Nephron (organoid): Measurements from ENCODE around the gene RIMKLB.

Source experiments
- H3K27ac Mint-ChIP-seq, 3 experiments: 2 replicates each; pipeline ENCODE4 v1.8.0; 2020; ENCODE audit warnings: mixed read lengths in 3 of 3, mild to moderate bottlenecking in 2 of 3, moderate library complexity in 1 of 3
- H3K27me3 Mint-ChIP-seq: 2 replicates; pipeline ENCODE4 v1.8.0; 2021; ENCODE audit warnings: low read depth, mild to moderate bottlenecking, moderate library complexity, mixed read lengths
- H3K36me3 Mint-ChIP-seq: 2 replicates; pipeline ENCODE4 v1.8.0; 2020; ENCODE audit warnings: low read depth, mixed read lengths
- H3K4me1 Mint-ChIP-seq: 2 replicates; pipeline ENCODE4 v1.8.0; 2020; ENCODE audit warnings: mixed read lengths
- H3K4me3 Mint-ChIP-seq, 3 experiments: 2 replicates each; pipeline ENCODE4 v1.8.0; 2020; ENCODE audit warnings: mild to moderate bottlenecking in 3 of 3, mixed read lengths in 3 of 3, moderate library complexity in 2 of 3
- H3K9me3 Mint-ChIP-seq: 2 replicates; pipeline ENCODE4 v1.8.0; 2020; ENCODE audit warnings: mixed read lengths
- TF ChIP-seq, protein P1 (sequence below), 3 experiments: fragments of 200-600 bp; sonication (generic); IDR thresholded peaks; one replicate each; pipeline ENCODE4 v1.5.0; 2021; ENCODE audit warnings: antibody characterized with exemption in 3 of 3; ENCODE audit not compliant: unreplicated experiment in 3 of 3

The RIMKLB gene, protein sequence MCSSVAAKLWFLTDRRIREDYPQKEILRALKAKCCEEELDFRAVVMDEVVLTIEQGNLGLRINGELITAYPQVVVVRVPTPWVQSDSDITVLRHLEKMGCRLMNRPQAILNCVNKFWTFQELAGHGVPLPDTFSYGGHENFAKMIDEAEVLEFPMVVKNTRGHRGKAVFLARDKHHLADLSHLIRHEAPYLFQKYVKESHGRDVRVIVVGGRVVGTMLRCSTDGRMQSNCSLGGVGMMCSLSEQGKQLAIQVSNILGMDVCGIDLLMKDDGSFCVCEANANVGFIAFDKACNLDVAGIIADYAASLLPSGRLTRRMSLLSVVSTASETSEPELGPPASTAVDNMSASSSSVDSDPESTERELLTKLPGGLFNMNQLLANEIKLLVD

GRCh38 chr12:8697476-8698131 is at the start of gene RIMKLB:
Gene RIMKLB, plus strand, starts transcription at chr12:8697991. Its CDS starts 15,876 bp downstream, at chr12:8713867.
- H3K27me3 Mint-ChIP-seq = no peaks in the 10 kb centered on the region
- peak within 1 kb of the TSS; percentile 79 to 95 (median 92) for H3K4me3 Mint-ChIP-seq
- peak within 1 kb of the TSS; percentile 84 to 96 (median 87) for H3K27ac Mint-ChIP-seq
- H3K4me1 Mint-ChIP-seq = peaks cover 53% of the 10 kb centered on the region
- TF ChIP-seq, protein P1, sequence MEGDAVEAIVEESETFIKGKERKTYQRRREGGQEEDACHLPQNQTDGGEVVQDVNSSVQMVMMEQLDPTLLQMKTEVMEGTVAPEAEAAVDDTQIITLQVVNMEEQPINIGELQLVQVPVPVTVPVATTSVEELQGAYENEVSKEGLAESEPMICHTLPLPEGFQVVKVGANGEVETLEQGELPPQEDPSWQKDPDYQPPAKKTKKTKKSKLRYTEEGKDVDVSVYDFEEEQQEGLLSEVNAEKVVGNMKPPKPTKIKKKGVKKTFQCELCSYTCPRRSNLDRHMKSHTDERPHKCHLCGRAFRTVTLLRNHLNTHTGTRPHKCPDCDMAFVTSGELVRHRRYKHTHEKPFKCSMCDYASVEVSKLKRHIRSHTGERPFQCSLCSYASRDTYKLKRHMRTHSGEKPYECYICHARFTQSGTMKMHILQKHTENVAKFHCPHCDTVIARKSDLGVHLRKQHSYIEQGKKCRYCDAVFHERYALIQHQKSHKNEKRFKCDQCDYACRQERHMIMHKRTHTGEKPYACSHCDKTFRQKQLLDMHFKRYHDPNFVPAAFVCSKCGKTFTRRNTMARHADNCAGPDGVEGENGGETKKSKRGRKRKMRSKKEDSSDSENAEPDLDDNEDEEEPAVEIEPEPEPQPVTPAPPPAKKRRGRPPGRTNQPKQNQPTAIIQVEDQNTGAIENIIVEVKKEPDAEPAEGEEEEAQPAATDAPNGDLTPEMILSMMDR (IDR thresholded peaks at IDR 0.05; ENCODE audit: unreplicated experiment in 3 of 3) = no peak
- H3K9me3 Mint-ChIP-seq = no peaks in the 10 kb centered on the region
- peaks cover 4% of the 10 kb centered on the region for H3K36me3 Mint-ChIP-seq

DNA sequence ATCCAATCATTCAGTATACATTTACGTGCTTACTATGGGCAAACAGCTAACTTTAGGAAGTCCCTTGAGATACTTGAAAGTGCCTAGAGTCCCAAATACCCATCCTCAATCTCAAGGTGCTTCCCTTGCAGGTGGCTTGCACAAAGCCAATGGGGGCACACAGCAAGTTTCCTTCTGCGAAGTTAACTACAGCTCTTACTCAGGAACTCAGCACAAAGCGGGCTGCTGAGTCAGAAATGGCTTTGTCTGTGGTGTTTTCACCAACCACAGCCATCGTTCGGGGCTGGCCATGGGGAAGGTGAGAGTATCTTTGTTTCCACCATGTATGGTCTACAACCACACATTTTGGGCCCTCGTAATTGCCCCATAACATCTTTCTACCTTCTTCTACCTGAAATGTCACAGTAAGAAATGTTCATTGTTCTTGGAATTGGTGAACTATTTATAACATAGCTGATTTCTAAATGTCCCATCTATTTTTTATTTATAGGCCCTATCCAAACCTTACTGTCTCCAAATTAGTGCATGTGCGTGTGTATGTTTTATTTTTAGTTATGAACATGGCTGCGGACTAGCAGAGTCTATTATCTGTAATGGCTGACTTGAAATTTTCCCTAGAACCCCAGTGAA is 49.1 kb upstream of the RIMKLB start:
- Mint-ChIP-seq H3K9me3 (no peaks in the 10 kb centered on the region), H3K4me1 (no peaks in the 10 kb centered on the region), H3K36me3 (no peaks in the 10 kb centered on the region), H3K4me3 (no peak overlapping the region), H3K27me3 (no peaks in the 10 kb centered on the region), H3K27ac (no peak overlapping the region)
- TF ChIP-seq, protein P1 (IDR thresholded peaks at IDR 0.05; ENCODE audit: unreplicated experiment in 3 of 3) = no peak

DNA sequence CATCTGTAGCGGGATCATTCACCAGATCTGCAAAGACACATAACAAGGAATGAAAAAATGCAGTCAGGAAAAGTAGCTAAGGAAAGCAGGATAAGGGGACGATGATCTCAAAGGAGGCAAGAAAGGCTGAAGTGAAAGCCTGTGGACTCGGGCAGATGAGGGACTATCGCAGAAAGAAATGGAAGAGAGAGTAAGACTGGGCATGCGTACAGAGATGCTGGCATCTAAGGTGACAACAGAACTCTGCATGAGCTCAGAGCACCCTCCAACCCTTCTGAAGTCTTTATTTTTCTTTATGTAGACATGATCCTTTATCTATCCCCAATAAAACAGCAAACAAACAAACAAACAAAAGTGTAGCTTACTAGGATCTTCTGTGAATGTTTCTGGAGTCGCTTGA is 42.4 kb upstream of the RIMKLB start:
- H3K4me1 Mint-ChIP-seq = no peaks in the 10 kb centered on the region
- no peak overlapping the region for H3K4me3 Mint-ChIP-seq
- no peak overlapping the region for H3K27ac Mint-ChIP-seq
- no peaks in the 10 kb centered on the region for H3K9me3 Mint-ChIP-seq
- H3K36me3 Mint-ChIP-seq = no peaks in the 10 kb centered on the region
- TF ChIP-seq, protein P1 (IDR thresholded peaks at IDR 0.05; ENCODE audit: unreplicated experiment in 3 of 3) = no peak
- H3K27me3 Mint-ChIP-seq = peaks cover 5% of the 10 kb centered on the region

- no peaks in the 10 kb centered on the region for H3K36me3 Mint-ChIP-seq
- H3K4me3 Mint-ChIP-seq = no peak overlapping the region
- H3K4me1 Mint-ChIP-seq = no peaks in the 10 kb centered on the region
- peaks cover 5% of the 10 kb centered on the region for H3K27me3 Mint-ChIP-seq
- TF ChIP-seq, protein P1 (IDR thresholded peaks at IDR 0.05; ENCODE audit: unreplicated experiment in 3 of 3) = no peak
- H3K27ac Mint-ChIP-seq = no peak overlapping the region
- no peaks in the 10 kb centered on the region for H3K9me3 Mint-ChIP-seq
These were observed 39.4 kb upstream of the RIMKLB start for GRCh38 chr12:8658346-8658745.

- TF ChIP-seq, protein P1 (IDR thresholded peaks at IDR 0.05; ENCODE audit: unreplicated experiment in 3 of 3) = no peak
- Mint-ChIP-seq H3K36me3 (no peaks in the 10 kb centered on the region), H3K27me3 (no peaks in the 10 kb centered on the region), H3K27ac (no peak overlapping the region), H3K4me1 (peaks cover 4% of the 10 kb centered on the region), H3K4me3 (no peak overlapping the region), H3K9me3 (no peaks in the 10 kb centered on the region)
These were observed 36.8 kb upstream of the RIMKLB start for GRCh38 chr12:8661016-8661415.
